GM19468 (cell line): ENCODE results near the gene DPYSL4.

ENCODE experiments used
- ATAC-seq: cut with Tn5 transposase; IDR thresholded peaks from one replicate; pipeline ENCODE4 v1.9.1; 2021; ENCODE audit warnings: mild to moderate bottlenecking, moderate library complexity, moderate number of reproducible peaks; ENCODE audit not compliant: unreplicated experiment; ENCODE audit errors: extremely low read depth

Gene DPYSL4

GRCh38 chr10:132236161-132236560 is 49.4 kb downstream of the DPYSL4 start:
- ATAC-seq: no peak

GRCh38 chr10:132236881-132237280 is 50.1 kb downstream of the DPYSL4 start:
- ATAC-seq: no peak

GRCh38 chr10:132237396-132237795 is 50.6 kb downstream of the DPYSL4 start:
- no peak for ATAC-seq

GRCh38 chr10:132237871-132238270 is 51.1 kb downstream of the DPYSL4 start:
- ATAC-seq: no peak

- no peak for ATAC-seq
Observed at GRCh38 chr10:132238371-132239125, 51.8 kb downstream of the DPYSL4 start.

- ATAC-seq: no peak
Observed at GRCh38 chr10:132239126-132240031, 52.6 kb downstream of the DPYSL4 start.

- no peak for ATAC-seq
Observed at GRCh38 chr10:132240156-132240555, 53.4 kb downstream of the DPYSL4 start.

- no peak for ATAC-seq
Observed at GRCh38 chr10:132240581-132240980, 53.8 kb downstream of the DPYSL4 start.

- no peak for ATAC-seq
Observed at GRCh38 chr10:132241086-132241485, 54.3 kb downstream of the DPYSL4 start.

- ATAC-seq: no peak
Observed at GRCh38 chr10:132241496-132241895, 54.7 kb downstream of the DPYSL4 start.

- ATAC-seq: no peak
Observed at GRCh38 chr10:132242103-132242840, 55.5 kb downstream of the DPYSL4 start.

- ATAC-seq: no peak
Observed at GRCh38 chr10:132243141-132243540, 56.4 kb downstream of the DPYSL4 start.

GRCh38 chr10:132243626-132244025 is 56.9 kb downstream of the DPYSL4 start:
- ATAC-seq: no peak

- no peak for ATAC-seq
Observed at GRCh38 chr10:132245056-132245455, 58.3 kb downstream of the DPYSL4 start.

- ATAC-seq: no peak
Observed at GRCh38 chr10:132246296-132246695, 59.5 kb downstream of the DPYSL4 start.

GRCh38 chr10:132247943-132248342 is 61.2 kb downstream of the DPYSL4 start:
- ATAC-seq: no peak

GRCh38 chr10:132248455-132249225 is 61.9 kb downstream of the DPYSL4 start:
- no peak for ATAC-seq

GRCh38 chr10:132249226-132249724 is 62.5 kb downstream of the DPYSL4 start:
- ATAC-seq: no peak

GRCh38 chr10:132249824-132250375 is 63.2 kb downstream of the DPYSL4 start:
- ATAC-seq: no peak
